GM10248 (cell line): ENCODE data around the gene IFNAR2.

ENCODE experiments used
- CTCF ChIA-PET: fragments of 300-600 bp; sonication (Branson Sonifier 250); formaldehyde crosslinking; extraction: SDS; loops from one replicate; lab custom pipeline; 2021; ENCODE audit warnings: antibody characterized with exemption; lab: Yijun Ruan, JAX
- POLR2A ChIA-PET: fragments of 350-650 bp; sonication (Branson Sonifier 250); formaldehyde crosslinking; extraction: SDS; loops from one replicate; lab custom pipeline; 2020; ENCODE audit warnings: antibody characterized with exemption; lab: Yijun Ruan, JAX
- DNase-seq: peaks from one replicate; pipeline ENCODE4 v3.0.0; 2012; ENCODE audit errors: extremely low spot score
- TF ChIP-seq, protein P1 (sequence below): IDR thresholded peaks from 2 replicates; pipeline ENCODE4 v1.5.1; 2012; ENCODE audit warnings: mild to moderate bottlenecking, low read depth; ENCODE audit errors: extremely low read depth, missing control alignments, control extremely low read depth

Gene IFNAR2

DNA sequence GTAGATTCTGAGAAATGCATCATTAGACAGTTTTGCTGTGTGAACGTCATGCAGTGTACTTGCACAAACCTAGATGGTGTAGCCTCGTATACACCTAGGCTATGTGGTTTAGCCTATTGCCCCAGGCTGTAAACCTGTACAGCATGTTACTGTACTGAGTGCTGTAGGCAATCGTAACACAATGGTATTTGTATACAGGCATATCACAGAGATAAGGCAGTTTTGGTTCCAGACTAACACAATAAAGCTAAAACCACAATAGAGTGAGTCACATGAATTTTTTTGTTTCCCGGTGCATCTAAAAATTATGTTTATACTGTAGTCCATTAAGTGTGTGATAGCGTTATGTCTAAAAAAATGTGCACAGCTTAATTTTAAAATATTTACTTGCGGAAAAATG is 43.3 kb downstream of the IFNAR2 start:
- POLR2A ChIA-PET, result no interaction called here
- CTCF ChIA-PET, result interaction anchor here (1.1 to 1.8 kb wide), 4 partner anchors 23 to 88 kb away, joined by 3 to 5 read pairs (median 4); no protein-coding TSS in a partner anchor
- TF ChIP-seq, protein P1, sequence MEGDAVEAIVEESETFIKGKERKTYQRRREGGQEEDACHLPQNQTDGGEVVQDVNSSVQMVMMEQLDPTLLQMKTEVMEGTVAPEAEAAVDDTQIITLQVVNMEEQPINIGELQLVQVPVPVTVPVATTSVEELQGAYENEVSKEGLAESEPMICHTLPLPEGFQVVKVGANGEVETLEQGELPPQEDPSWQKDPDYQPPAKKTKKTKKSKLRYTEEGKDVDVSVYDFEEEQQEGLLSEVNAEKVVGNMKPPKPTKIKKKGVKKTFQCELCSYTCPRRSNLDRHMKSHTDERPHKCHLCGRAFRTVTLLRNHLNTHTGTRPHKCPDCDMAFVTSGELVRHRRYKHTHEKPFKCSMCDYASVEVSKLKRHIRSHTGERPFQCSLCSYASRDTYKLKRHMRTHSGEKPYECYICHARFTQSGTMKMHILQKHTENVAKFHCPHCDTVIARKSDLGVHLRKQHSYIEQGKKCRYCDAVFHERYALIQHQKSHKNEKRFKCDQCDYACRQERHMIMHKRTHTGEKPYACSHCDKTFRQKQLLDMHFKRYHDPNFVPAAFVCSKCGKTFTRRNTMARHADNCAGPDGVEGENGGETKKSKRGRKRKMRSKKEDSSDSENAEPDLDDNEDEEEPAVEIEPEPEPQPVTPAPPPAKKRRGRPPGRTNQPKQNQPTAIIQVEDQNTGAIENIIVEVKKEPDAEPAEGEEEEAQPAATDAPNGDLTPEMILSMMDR, result no peak
- no peak for DNase-seq

DNA sequence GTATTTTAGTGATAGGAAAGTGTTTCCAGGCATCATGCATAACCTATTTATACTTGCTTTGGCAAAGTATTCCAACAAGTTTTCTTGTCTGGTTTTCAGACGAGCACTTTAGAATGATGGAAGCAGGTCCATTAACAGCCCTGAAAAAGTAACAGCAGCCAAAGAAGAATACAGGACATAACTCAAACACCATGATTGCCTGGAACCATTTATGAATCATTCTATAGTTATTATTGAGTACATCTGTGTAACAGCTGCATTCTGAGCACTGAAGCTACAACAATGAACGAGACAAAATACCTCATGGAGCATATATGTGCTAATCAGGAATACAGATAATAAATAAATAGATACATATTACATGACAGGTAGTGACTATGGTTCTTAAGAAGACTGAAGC is 49.0 kb downstream of the IFNAR2 start:
- TF ChIP-seq, protein P1, result no peak
- ChIA-PET POLR2A (no interaction called here), CTCF (interaction anchor here (0.8 to 1.4 kb wide), 3 partner anchors 8 to 17 kb away, joined by 3 read pairs; no protein-coding TSS in a partner anchor)
- no peak for DNase-seq

DNA sequence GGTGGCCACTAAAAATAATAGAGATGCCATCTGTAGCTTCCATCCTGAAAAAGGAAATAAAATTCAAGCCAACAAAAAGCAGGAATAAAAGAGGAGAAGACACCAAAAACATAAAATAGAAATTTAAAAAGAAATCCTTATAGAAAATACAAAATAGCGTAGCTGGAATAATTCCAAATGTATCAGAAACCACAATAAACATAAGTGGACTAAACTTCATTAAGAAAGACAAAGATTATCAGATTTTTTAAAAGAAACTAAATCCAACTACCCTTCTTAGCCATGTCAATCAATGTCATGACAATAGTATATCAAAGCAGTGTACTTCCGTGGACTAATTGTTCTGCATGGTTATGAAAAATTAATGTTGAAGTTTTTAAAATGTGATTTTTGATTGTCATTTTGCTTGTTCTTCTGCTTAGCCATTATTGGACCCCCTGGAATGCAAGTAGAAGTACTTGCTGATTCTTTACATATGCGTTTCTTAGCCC is 49.6 kb downstream of the IFNAR2 start:
- ChIA-PET POLR2A (no interaction called here), CTCF (interaction anchor here (0.8 to 1.5 kb wide), 3 partner anchors 11 to 17 kb away, joined by 3 read pairs; no protein-coding TSS in a partner anchor)
- DNase-seq, result no peak
- TF ChIP-seq, protein P1, result no peak
